H9 (cell line): Measurements from ENCODE around the gene CD3D. TPM values are rescaled to one million over a fixed set of nuclear protein-coding genes. Genes with fewer than 3 reads are reported as not detected.
"Not testable (repeated sequence)": the region's sequence is repeated elsewhere in the genome, so short reads cannot be mapped to it uniquely, and the experiment has no call there.

Source experiments
- DNase-seq: peaks from one replicate; pipeline ENCODE4 v3.0.0-alpha.2; 2017
- H2AFZ ChIP-seq: one replicate; pipeline ENCODE4 v1.6.1; 2013; ENCODE audit warnings: mild to moderate bottlenecking, low read length, control low read depth, moderate library complexity
- H2AK5ac ChIP-seq: 2 replicates; pipeline ENCODE4 v1.6.1; 2013; ENCODE audit warnings: low read length, control low read depth, mixed read lengths; ENCODE audit not compliant: insufficient read length
- H2BK120ac ChIP-seq: one replicate; pipeline ENCODE4 v1.6.1; 2013; ENCODE audit warnings: low read depth, mild to moderate bottlenecking, low read length, control low read depth, inconsistent platforms; ENCODE audit not compliant: poor library complexity, severe bottlenecking
- H2BK12ac ChIP-seq: 2 replicates; pipeline ENCODE4 v1.6.1; 2013; ENCODE audit warnings: low read length, control low read depth, mixed read lengths, low read depth; ENCODE audit not compliant: insufficient read length
- H2BK15ac ChIP-seq: 2 replicates; pipeline ENCODE4 v1.6.1; 2013; ENCODE audit warnings: low read depth, low read length, control low read depth
- H2BK20ac ChIP-seq: one replicate; pipeline ENCODE4 v1.6.1; 2013; ENCODE audit warnings: low read depth, mild to moderate bottlenecking, low read length, control low read depth, inconsistent platforms; ENCODE audit not compliant: poor library complexity, severe bottlenecking
- H2BK5ac ChIP-seq: 2 replicates; pipeline ENCODE4 v1.6.1; 2013; ENCODE audit warnings: low read length, control low read depth, mixed read lengths; ENCODE audit not compliant: insufficient read length
- H3K14ac ChIP-seq: 2 replicates; pipeline ENCODE4 v1.6.1; 2013; ENCODE audit warnings: low read length, control low read depth; ENCODE audit not compliant: insufficient read depth
- H3K18ac ChIP-seq: 2 replicates; pipeline ENCODE4 v1.6.1; 2013; ENCODE audit warnings: low read depth, mild to moderate bottlenecking, mixed read lengths, low read length, control low read depth; ENCODE audit not compliant: insufficient read length
- H3K23ac ChIP-seq: 2 replicates; pipeline ENCODE4 v1.6.1; 2013; ENCODE audit warnings: low read length, control low read depth, mixed read lengths, low read depth; ENCODE audit not compliant: insufficient read length
- H3K23me2 ChIP-seq: 2 replicates; pipeline ENCODE4 v1.6.1; 2013; ENCODE audit warnings: low read depth, mild to moderate bottlenecking, mixed read lengths, low read length, control low read depth; ENCODE audit not compliant: insufficient read length, poor library complexity, severe bottlenecking
- H3K27ac ChIP-seq: 2 replicates; pipeline ENCODE4 v1.5.1; 2013; ENCODE audit warnings: low read length, control low read depth, mixed read lengths, low read depth; ENCODE audit not compliant: insufficient read length
- H3K27me3 ChIP-seq: 2 replicates; pipeline ENCODE4 v1.6.1; 2013; ENCODE audit warnings: low read length, control low read depth, inconsistent platforms; ENCODE audit not compliant: insufficient read depth
- H3K4ac ChIP-seq: 2 replicates; pipeline ENCODE4 v1.6.1; 2013; ENCODE audit warnings: low read depth, mild to moderate bottlenecking, control low read depth, inconsistent platforms, low read length, moderate library complexity
- H3K4me1 ChIP-seq: 2 replicates; pipeline ENCODE4 v1.6.1; 2013; ENCODE audit warnings: low read length, control low read depth, inconsistent platforms; ENCODE audit not compliant: insufficient read depth
- H3K4me2 ChIP-seq: 2 replicates; pipeline ENCODE4 v1.6.1; 2013; ENCODE audit warnings: low read length, control low read depth, mixed read lengths; ENCODE audit not compliant: insufficient read length, insufficient read depth
- H3K56ac ChIP-seq: 2 replicates; pipeline ENCODE4 v1.6.1; 2013; ENCODE audit warnings: low read depth, mild to moderate bottlenecking, mixed read lengths, low read length, control low read depth; ENCODE audit not compliant: insufficient read length
- H3K79me1 ChIP-seq: 2 replicates; pipeline ENCODE4 v1.6.1; 2013; ENCODE audit warnings: low read depth, mild to moderate bottlenecking, moderate library complexity, low read length, control low read depth, inconsistent platforms; ENCODE audit not compliant: insufficient read depth, poor library complexity, severe bottlenecking
- H3K79me2 ChIP-seq: 2 replicates; pipeline ENCODE4 v1.6.1; 2013; ENCODE audit warnings: low read length, control low read depth, inconsistent platforms; ENCODE audit not compliant: insufficient read depth
- H3K9ac ChIP-seq: 2 replicates; pipeline ENCODE4 v1.6.1; 2013; ENCODE audit warnings: low read length, control low read depth, mixed read lengths; ENCODE audit not compliant: insufficient read length; ENCODE audit errors: extremely low read depth
- H3K9me3 ChIP-seq: one replicate; pipeline ENCODE4 v1.6.1; 2013; ENCODE audit warnings: low read depth, low read length, inconsistent platforms; ENCODE audit not compliant: control insufficient read depth
- H3T11ph ChIP-seq: one replicate; pipeline ENCODE4 v1.6.1; 2013; ENCODE audit warnings: mild to moderate bottlenecking, low read length, control low read depth, inconsistent platforms
- H4K20me1 ChIP-seq: one replicate; pipeline ENCODE4 v1.6.1; 2013; ENCODE audit not compliant: control insufficient read depth, insufficient read length, insufficient read depth
- H4K5ac ChIP-seq: 2 replicates; pipeline ENCODE4 v1.6.1; 2013; ENCODE audit warnings: low read depth, mild to moderate bottlenecking, mixed read lengths, low read length, control low read depth; ENCODE audit not compliant: insufficient read length
- H4K8ac ChIP-seq: replicated peaks from 2 replicates; pipeline ENCODE4 v1.6.1; 2013; ENCODE audit warnings: low read length, control low read depth, mixed read lengths, low read depth; ENCODE audit not compliant: insufficient read length
- H4K91ac ChIP-seq: 2 replicates; pipeline ENCODE4 v1.6.1; 2013; ENCODE audit warnings: low read depth, mild to moderate bottlenecking, moderate library complexity, mixed read lengths, low read length, control low read depth; ENCODE audit not compliant: insufficient read length
- H3K27ac Mint-ChIP-seq, 3 experiments: 2 replicates in 2 of 3; 3 replicates in 1 of 3; pipeline ENCODE4 v1.8.0; 2020 to 2021; ENCODE audit warnings: mixed read lengths in 3 of 3, mild to moderate bottlenecking in 1 of 3, moderate library complexity in 1 of 3
- H3K27me3 Mint-ChIP-seq: 2 replicates; pipeline ENCODE4 v1.8.0; 2021; ENCODE audit warnings: low read depth, mild to moderate bottlenecking, moderate library complexity, mixed read lengths
- H3K36me3 Mint-ChIP-seq, 3 experiments: 2 replicates in 2 of 3; 3 replicates in 1 of 3; pipeline ENCODE4 v1.8.0; 2020 to 2021; ENCODE audit warnings: low read depth in 3 of 3, mixed read lengths in 3 of 3; ENCODE audit not compliant: insufficient read depth in 1 of 3
- H3K4me1 Mint-ChIP-seq, 2 experiments: 2 replicates each; pipeline ENCODE4 v1.8.0; 2020; ENCODE audit warnings: mixed read lengths in 2 of 2
- H3K4me3 Mint-ChIP-seq, 2 experiments: 2 replicates in 1 of 2; 3 replicates in 1 of 2; pipeline ENCODE4 v1.8.0; 2020 to 2021; ENCODE audit warnings: mild to moderate bottlenecking in 2 of 2, mixed read lengths in 2 of 2, moderate library complexity in 1 of 2
- H3K9me3 Mint-ChIP-seq, 2 experiments: 2 replicates in 1 of 2; 3 replicates in 1 of 2; pipeline ENCODE4 v1.8.0; 2020; ENCODE audit warnings: mild to moderate bottlenecking in 2 of 2, mixed read lengths in 2 of 2, moderate library complexity in 1 of 2
- WGBS: extraction: QIAGEN DNeasy Blood & Tissue Kit; methylation state at CpG from one replicate; pipeline ENCODE4 v1.1.7; 2013; ENCODE audit warnings: missing lambda C conversion rate, low lambda C conversion rate, mixed read lengths; ENCODE audit not compliant: insufficient read length; ENCODE audit errors: extremely low coverage; 5-methylcytosine and 5-hydroxymethylcytosine counted together
- total RNA-seq: library from RNA; stranded (reverse); gene quantifications from 2 replicates; pipeline ENCODE4 v1.2.1, GENCODE V29; 2021
- TF ChIP-seq, protein P1 (sequence below): fragments of 200-600 bp; sonication (generic); conservative IDR thresholded peaks from 3 replicates; pipeline ENCODE4 v1.8.0; 2021; ENCODE audit warnings: antibody characterized with exemption, mild to moderate bottlenecking

Gene CD3D
- total RNA-seq, 1 experiment from 2014 or later: not detected

DNA sequence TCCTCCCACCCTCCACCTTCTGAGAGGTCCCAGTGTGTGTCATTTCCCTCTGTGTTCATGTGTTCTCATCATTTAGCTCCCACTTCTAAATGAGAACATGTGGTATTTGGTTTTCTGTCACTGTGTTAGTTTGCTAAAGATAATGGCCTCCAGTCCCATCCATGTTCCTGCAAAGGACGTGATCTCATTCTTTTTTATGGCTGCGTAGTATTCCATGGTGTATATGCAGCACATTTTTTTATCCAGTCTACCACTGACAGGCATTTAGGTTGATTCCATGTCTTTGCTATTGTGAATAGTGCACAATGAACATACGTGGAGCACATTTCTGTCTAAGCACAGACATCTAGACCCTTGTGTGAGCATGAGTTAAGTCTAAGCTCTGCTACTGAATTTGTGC lies 32.2 kb downstream of the CD3D start:
- H3K9me3 Mint-ChIP-seq: no peaks in the 10 kb centered on the region
- Histone ChIP-seq H2AK5ac (no peak overlapping the region), H3T11ph (no peak overlapping the region), H3K4me2 (no peak overlapping the region), H3K79me1 (no peaks in the 10 kb centered on the region), H4K5ac (no peak overlapping the region), H2BK120ac (no peak overlapping the region), H3K9ac (no peak overlapping the region), H3K4me1 (peaks cover 3% of the 10 kb centered on the region; the same call in 1 of the 2 replicates), H4K20me1 (no peaks in the 10 kb centered on the region), H2AFZ (no peak overlapping the region), H3K79me2 (no peaks in the 10 kb centered on the region), H3K4ac (no peak overlapping the region), H3K18ac (no peak overlapping the region), H3K23ac (no peak overlapping the region), H3K9me3 (no peaks in the 10 kb centered on the region), H3K56ac (no peak overlapping the region), H2BK20ac (no peak overlapping the region), H3K27ac (no peak overlapping the region), H2BK5ac (no peak overlapping the region), H3K27me3 (no peaks in the 10 kb centered on the region), H3K14ac (no peak overlapping the region), H4K8ac (no peak overlapping the region), H2BK12ac (no peak overlapping the region), H4K91ac (no peak overlapping the region), H3K23me2 (peaks cover 1% of the 10 kb centered on the region), H2BK15ac (no peak overlapping the region)
- no peak overlapping the region for H3K4me3 Mint-ChIP-seq
- H3K36me3 Mint-ChIP-seq: no peaks in the 10 kb centered on the region
- no peak for DNase-seq
- peaks cover 29% of the 10 kb centered on the region for H3K27me3 Mint-ChIP-seq
- TF ChIP-seq, protein P1, sequence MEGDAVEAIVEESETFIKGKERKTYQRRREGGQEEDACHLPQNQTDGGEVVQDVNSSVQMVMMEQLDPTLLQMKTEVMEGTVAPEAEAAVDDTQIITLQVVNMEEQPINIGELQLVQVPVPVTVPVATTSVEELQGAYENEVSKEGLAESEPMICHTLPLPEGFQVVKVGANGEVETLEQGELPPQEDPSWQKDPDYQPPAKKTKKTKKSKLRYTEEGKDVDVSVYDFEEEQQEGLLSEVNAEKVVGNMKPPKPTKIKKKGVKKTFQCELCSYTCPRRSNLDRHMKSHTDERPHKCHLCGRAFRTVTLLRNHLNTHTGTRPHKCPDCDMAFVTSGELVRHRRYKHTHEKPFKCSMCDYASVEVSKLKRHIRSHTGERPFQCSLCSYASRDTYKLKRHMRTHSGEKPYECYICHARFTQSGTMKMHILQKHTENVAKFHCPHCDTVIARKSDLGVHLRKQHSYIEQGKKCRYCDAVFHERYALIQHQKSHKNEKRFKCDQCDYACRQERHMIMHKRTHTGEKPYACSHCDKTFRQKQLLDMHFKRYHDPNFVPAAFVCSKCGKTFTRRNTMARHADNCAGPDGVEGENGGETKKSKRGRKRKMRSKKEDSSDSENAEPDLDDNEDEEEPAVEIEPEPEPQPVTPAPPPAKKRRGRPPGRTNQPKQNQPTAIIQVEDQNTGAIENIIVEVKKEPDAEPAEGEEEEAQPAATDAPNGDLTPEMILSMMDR: no peak
- peaks cover 15 to 17% of the 10 kb centered on the region in 2 experiments for H3K4me1 Mint-ChIP-seq
- no CpG with 5 or more reads among the region's 3 CpGs for WGBS
- H3K27ac Mint-ChIP-seq: no peak overlapping the region

DNA sequence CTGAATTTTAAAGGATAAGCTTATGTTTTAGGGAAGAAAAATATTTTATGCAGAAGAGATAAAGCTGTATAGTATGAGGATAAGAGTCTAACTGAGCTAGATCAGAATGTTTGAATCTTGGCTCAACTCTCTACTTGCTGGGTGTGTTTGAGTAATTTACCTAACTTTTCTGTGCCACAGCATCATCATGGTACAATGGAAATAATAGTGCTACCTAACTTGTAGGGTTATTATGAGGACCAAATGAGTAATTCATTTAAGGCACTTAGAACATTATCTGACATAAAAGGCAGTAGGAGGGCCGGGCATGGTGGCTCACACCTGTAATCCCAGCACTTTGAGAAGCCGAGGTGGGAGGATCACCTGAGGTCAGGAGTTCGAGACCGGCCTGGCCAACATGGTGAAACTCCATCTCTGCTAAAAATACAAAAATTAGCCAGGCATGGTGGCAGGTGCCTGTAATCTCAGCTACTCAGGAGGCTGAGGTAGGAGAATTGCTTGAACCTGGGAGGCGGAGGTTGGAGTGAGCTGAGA lies 33.4 kb downstream of the CD3D start:
- H3K9me3 ChIP-seq, H3K9me3 Mint-ChIP-seq, H3T11ph ChIP-seq, H3K23me2 ChIP-seq, H3K4me1 Mint-ChIP-seq, H3K9ac ChIP-seq, H2BK20ac ChIP-seq, H3K79me1 ChIP-seq, H2BK12ac ChIP-seq, H3K4me2 ChIP-seq, H3K18ac ChIP-seq, H2AFZ ChIP-seq, H4K8ac ChIP-seq, H4K5ac ChIP-seq, H3K4me1 ChIP-seq, H3K27ac Mint-ChIP-seq, H2BK15ac ChIP-seq, H3K79me2 ChIP-seq, H4K20me1 ChIP-seq, H3K14ac ChIP-seq, H3K27ac ChIP-seq, H4K91ac ChIP-seq, DNase-seq, H2BK120ac ChIP-seq, H3K4ac ChIP-seq, H3K23ac ChIP-seq, H2AK5ac ChIP-seq, H3K27me3 ChIP-seq, H3K36me3 Mint-ChIP-seq, H3K4me3 Mint-ChIP-seq, H2BK5ac ChIP-seq, H3K56ac ChIP-seq: not testable (repeated sequence)
- no CpG with 5 or more reads among the region's 5 CpGs for WGBS
- peaks cover 28% of the 10 kb centered on the region for H3K27me3 Mint-ChIP-seq
